ENCODE data around the gene XNDC1N. TPM values are rescaled to one million over a fixed set of nuclear protein-coding genes. Genes with fewer than 3 reads are reported as not detected.

XNDC1N gene
- total RNA-seq, 1 donor from 2014 or later = 7.1 TPM

- no peaks in the 10 kb centered on the region for H3K36me3 ChIP-seq (ENCODE audit: control insufficient read depth, insufficient read depth, low read length)
- no peak for TF ChIP-seq CTCF (IDR thresholded peaks at IDR 0.05; ENCODE audit: insufficient read depth, low read length, poor library complexity, severe bottlenecking)
- H3K4me3 ChIP-seq (ENCODE audit: low read depth, low read length) = no peak overlapping the region
- no peaks in the 10 kb centered on the region for H3K27me3 ChIP-seq (ENCODE audit: control insufficient read depth, insufficient read depth, low read length)
- no peak for DNase-seq (ENCODE audit: low read depth)
Observed at GRCh38 chr11:71937826-71938225, 9.4 kb upstream of the XNDC1N start.

- Histone ChIP-seq H3K36me3 (ENCODE audit: control insufficient read depth, insufficient read depth, low read length) (no peaks in the 10 kb centered on the region), H3K27me3 (ENCODE audit: control insufficient read depth, insufficient read depth, low read length) (no peaks in the 10 kb centered on the region), H3K4me3 (ENCODE audit: low read depth, low read length) (no peak overlapping the region)
- no peak for DNase-seq (ENCODE audit: low read depth)
- no peak for TF ChIP-seq CTCF (IDR thresholded peaks at IDR 0.05; ENCODE audit: insufficient read depth, low read length, poor library complexity, severe bottlenecking)
Observed at GRCh38 chr11:71936825-71937224, 8.4 kb upstream of the XNDC1N start.

- Histone ChIP-seq H3K36me3 (ENCODE audit: control insufficient read depth, insufficient read depth, low read length) (no peaks in the 10 kb centered on the region), H3K4me3 (ENCODE audit: low read depth, low read length) (no peak overlapping the region), H3K27me3 (ENCODE audit: control insufficient read depth, insufficient read depth, low read length) (no peaks in the 10 kb centered on the region)
- DNase-seq (ENCODE audit: low read depth) = no peak
- no peak for TF ChIP-seq CTCF (IDR thresholded peaks at IDR 0.05; ENCODE audit: insufficient read depth, low read length, poor library complexity, severe bottlenecking)
Observed at GRCh38 chr11:71935338-71935925, 7.0 kb upstream of the XNDC1N start.

GRCh38 chr11:71934213-71934612, 5.8 kb upstream of the XNDC1N start:
- no peaks in the 10 kb centered on the region for H3K27me3 ChIP-seq (ENCODE audit: control insufficient read depth, insufficient read depth, low read length)
- no peak for TF ChIP-seq CTCF (IDR thresholded peaks at IDR 0.05; ENCODE audit: insufficient read depth, low read length, poor library complexity, severe bottlenecking)
- no peak for DNase-seq (ENCODE audit: low read depth)
- H3K4me3 ChIP-seq (ENCODE audit: low read depth, low read length) = no peak overlapping the region
- no peaks in the 10 kb centered on the region for H3K36me3 ChIP-seq (ENCODE audit: control insufficient read depth, insufficient read depth, low read length)

GRCh38 chr11:71933141-71933933, 4.9 kb upstream of the XNDC1N start:
- TF ChIP-seq CTCF (IDR thresholded peaks at IDR 0.05; ENCODE audit: insufficient read depth, low read length, poor library complexity, severe bottlenecking) = no peak
- Histone ChIP-seq H3K27me3 (ENCODE audit: control insufficient read depth, insufficient read depth, low read length) (no peaks in the 10 kb centered on the region), H3K36me3 (ENCODE audit: control insufficient read depth, insufficient read depth, low read length) (no peaks in the 10 kb centered on the region), H3K4me3 (ENCODE audit: low read depth, low read length) (no peak overlapping the region)
- no peak for DNase-seq (ENCODE audit: low read depth)
